ENCODE results near the gene RXRB. TPM values are rescaled to one million over a fixed set of nuclear protein-coding genes. Genes with fewer than 3 reads are reported as not detected.

The RXRB gene
- polyA plus RNA-seq, 2 of the 4 experiments (the other 2 are of a cell fraction): 15.6 to 20.3 TPM

DNA sequence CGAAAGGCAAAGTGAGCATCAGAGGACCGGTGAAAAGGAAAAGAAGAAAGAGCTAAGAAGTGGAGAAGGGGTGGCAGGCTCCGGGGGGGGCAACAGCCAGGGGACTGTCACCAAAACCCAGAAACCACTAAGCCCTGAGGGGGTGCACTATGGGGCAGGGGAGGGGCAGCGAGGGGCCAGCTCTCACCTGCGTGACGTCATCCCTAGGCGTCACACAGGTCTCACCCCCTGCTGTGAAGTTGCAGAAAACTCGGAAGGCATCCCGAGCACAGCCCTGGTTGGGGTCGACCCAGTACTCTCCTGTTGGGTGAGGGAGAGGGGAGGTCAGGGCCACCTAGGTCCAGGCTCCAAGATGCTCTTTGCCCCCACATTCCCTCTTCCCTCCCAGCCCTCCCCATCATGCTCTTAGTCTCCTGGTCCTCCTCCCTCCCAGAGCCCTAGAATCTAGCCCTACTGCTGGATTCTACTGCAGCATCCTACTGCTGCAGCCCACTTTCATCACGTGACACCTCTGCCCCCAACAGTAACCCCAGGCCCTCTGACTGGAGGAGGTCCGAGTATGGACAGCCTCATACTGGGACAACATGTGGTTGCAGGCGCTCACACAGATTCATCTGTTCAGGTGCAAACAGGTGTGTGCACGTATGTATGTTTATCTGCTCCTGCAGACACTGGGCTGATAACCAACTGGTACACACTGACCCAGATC lies 35.6 kb downstream of the RXRB start:
- TF ChIP-seq EHF (CRISPR knock-in tag; IDR thresholded peaks at IDR 0.05) (no peak), CHD4 (IDR thresholded peaks at IDR 0.05; ENCODE audit: borderline replicate concordance) (no peak), MAFK (IDR thresholded peaks at IDR 0.05; ENCODE audit: partially characterized antibody) (no peak), RFX5 (IDR thresholded peaks at IDR 0.05) (no peak), RAD21 (conservative IDR thresholded peaks at IDR 0.05 in 1 of 2, IDR thresholded peaks at IDR 0.05 in 1 of 2) (no peak), NPAS2 (CRISPR knock-in tag; IDR thresholded peaks at IDR 0.05; ENCODE audit: borderline replicate concordance) (no peak), KDM1A (IDR thresholded peaks at IDR 0.05; ENCODE audit: low read depth) (no peak), FOSL2 (IDR thresholded peaks at IDR 0.05) (no peak), FOSL2 (CRISPR knock-in tag; IDR thresholded peaks at IDR 0.05) (no peak), TP53 (CRISPR knock-in tag; IDR thresholded peaks at IDR 0.05) (no peak), RCOR1 (IDR thresholded peaks at IDR 0.05; ENCODE audit: low read depth, low read length) (no peak), HOXA7 (CRISPR knock-in tag; IDR thresholded peaks at IDR 0.05) (no peak), NR3C1 (IDR thresholded peaks at IDR 0.05) (no peak), POLR2A (IDR thresholded peaks at IDR 0.05; ENCODE audit: low read length) (no peak), CEBPB (IDR thresholded peaks at IDR 0.05) (no peak), NFE2L2 (conservative IDR thresholded peaks at IDR 0.05; ENCODE audit: low read length) (no peak), TFCP2L1 (CRISPR knock-in tag; IDR thresholded peaks at IDR 0.05) (no peak), JUNB (IDR thresholded peaks at IDR 0.05) (no peak)
- TF ChIP-seq, protein P1, sequence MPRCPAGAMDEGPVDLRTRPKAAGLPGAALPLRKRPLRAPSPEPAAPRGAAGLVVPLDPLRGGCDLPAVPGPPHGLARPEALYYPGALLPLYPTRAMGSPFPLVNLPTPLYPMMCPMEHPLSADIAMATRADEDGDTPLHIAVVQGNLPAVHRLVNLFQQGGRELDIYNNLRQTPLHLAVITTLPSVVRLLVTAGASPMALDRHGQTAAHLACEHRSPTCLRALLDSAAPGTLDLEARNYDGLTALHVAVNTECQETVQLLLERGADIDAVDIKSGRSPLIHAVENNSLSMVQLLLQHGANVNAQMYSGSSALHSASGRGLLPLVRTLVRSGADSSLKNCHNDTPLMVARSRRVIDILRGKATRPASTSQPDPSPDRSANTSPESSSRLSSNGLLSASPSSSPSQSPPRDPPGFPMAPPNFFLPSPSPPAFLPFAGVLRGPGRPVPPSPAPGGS (IDR thresholded peaks at IDR 0.05): no peak
- TF ChIP-seq, protein P2, sequence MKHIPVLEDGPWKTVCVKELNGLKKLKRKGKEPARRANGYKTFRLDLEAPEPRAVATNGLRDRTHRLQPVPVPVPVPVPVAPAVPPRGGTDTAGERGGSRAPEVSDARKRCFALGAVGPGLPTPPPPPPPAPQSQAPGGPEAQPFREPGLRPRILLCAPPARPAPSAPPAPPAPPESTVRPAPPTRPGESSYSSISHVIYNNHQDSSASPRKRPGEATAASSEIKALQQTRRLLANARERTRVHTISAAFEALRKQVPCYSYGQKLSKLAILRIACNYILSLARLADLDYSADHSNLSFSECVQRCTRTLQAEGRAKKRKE (CRISPR knock-in tag; IDR thresholded peaks at IDR 0.05; ENCODE audit: low read depth): no peak
- TF ChIP-seq, protein P3, sequence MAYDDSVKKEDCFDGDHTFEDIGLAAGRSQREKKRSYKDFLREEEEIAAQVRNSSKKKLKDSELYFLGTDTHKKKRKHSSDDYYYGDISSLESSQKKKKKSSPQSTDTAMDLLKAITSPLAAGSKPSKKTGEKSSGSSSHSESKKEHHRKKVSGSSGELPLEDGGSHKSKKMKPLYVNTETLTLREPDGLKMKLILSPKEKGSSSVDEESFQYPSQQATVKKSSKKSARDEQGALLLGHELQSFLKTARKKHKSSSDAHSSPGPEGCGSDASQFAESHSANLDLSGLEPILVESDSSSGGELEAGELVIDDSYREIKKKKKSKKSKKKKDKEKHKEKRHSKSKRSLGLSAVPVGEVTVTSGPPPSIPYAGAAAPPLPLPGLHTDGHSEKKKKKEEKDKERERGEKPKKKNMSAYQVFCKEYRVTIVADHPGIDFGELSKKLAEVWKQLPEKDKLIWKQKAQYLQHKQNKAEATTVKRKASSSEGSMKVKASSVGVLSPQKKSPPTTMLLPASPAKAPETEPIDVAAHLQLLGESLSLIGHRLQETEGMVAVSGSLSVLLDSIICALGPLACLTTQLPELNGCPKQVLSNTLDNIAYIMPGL (CRISPR knock-in tag; IDR thresholded peaks at IDR 0.05; ENCODE audit: borderline replicate concordance): no peak
- H3K4me1 ChIP-seq: peaks cover 14% of the 10 kb centered on the region; the same call in 2 of the 3 replicates
- no peaks in the 10 kb centered on the region for H3K9me3 ChIP-seq
- no peak for ATAC-seq
- CTCF ChIA-PET: interaction anchor here (0.6 to 2.7 kb wide), 8 partner anchors 8 to 326 kb away, joined by 3 to 7 read pairs (median 4); partner anchors contain the start of gene TAP2
- POLR2A ChIA-PET: no interaction called here
- DNase-seq (ENCODE audit: low read depth in 1 of 2, low spot score in 1 of 2): no peak
- WGBS (ENCODE audit: missing lambda C conversion rate): 48% methylated on average over 11 of the region's 14 CpGs
- no peak overlapping the region for H3K27ac ChIP-seq
- H3K4me2 ChIP-seq: no peak overlapping the region
- no peak for FAIRE-seq
- no peak overlapping the region for H3K4me3 ChIP-seq

GRCh38 chr6:33164176-33164575 lies 36.3 kb downstream of the RXRB start:
- no peak for DNase-seq (ENCODE audit: low read depth in 1 of 2, low spot score in 1 of 2)
- H3K27ac ChIP-seq: no peak overlapping the region
- no peak for FAIRE-seq
- ATAC-seq: no peak
- no peaks in the 10 kb centered on the region for H3K9me3 ChIP-seq
- no peak overlapping the region for H3K4me2 ChIP-seq
- H3K4me3 ChIP-seq: no peak overlapping the region
- CTCF ChIA-PET: interaction anchor here (0.6 to 2.7 kb wide), 6 partner anchors 8 to 325 kb away, joined by 3 to 7 read pairs (median 4); partner anchors contain the start of gene TAP2
- TF ChIP-seq MYC (IDR thresholded peaks at IDR 0.05; ENCODE audit: borderline replicate concordance, low read length) (no peak), EP300 (IDR thresholded peaks at IDR 0.05) (no peak), CHD2 (IDR thresholded peaks at IDR 0.05; ENCODE audit: low read length, partially characterized antibody) (no peak), REST (IDR thresholded peaks at IDR 0.05) (no peak)
- peaks cover 14% of the 10 kb centered on the region; the same call in 2 of the 3 replicates for H3K4me1 ChIP-seq
- POLR2A ChIA-PET: no interaction called here
- WGBS (ENCODE audit: missing lambda C conversion rate): 36% methylated on average over 5 of the region's 10 CpGs

Measured in A549 (cell line).